ENCODE results near the gene GCN1.
"Not testable (repeated sequence)": the region's sequence is repeated elsewhere in the genome, so short reads cannot be mapped to it uniquely, and the experiment has no call there.

GCN1 gene

GRCh38 chr12:120200364-120200800 is 5.9 kb upstream of the GCN1 start:
- Histone ChIP-seq H2AFZ (peak overlapping the region; percentile 100), H3K4me3 (ENCODE audit: low read depth, low read length) (peak overlapping the region; percentile 67), H3K79me2 (peaks cover 12% of the 10 kb centered on the region), H3K27ac (peak overlapping the region; percentile 85), H3K9me3 (ENCODE audit: control insufficient read depth, low read length) (no peaks in the 10 kb centered on the region), H3K9ac (peak overlapping the region; percentile 64), H3K27me3 (ENCODE audit: control insufficient read depth, insufficient read depth, low read length) (no peaks in the 10 kb centered on the region), H3K4me2 (ENCODE audit: low read length) (peak overlapping the region; percentile 63), H3K36me3 (ENCODE audit: control insufficient read depth, insufficient read depth, low read length) (no peaks in the 10 kb centered on the region), H3K4me1 (peaks cover 12% of the 10 kb centered on the region)
- no peak for TF ChIP-seq CTCF (IDR thresholded peaks at IDR 0.05)

DNA sequence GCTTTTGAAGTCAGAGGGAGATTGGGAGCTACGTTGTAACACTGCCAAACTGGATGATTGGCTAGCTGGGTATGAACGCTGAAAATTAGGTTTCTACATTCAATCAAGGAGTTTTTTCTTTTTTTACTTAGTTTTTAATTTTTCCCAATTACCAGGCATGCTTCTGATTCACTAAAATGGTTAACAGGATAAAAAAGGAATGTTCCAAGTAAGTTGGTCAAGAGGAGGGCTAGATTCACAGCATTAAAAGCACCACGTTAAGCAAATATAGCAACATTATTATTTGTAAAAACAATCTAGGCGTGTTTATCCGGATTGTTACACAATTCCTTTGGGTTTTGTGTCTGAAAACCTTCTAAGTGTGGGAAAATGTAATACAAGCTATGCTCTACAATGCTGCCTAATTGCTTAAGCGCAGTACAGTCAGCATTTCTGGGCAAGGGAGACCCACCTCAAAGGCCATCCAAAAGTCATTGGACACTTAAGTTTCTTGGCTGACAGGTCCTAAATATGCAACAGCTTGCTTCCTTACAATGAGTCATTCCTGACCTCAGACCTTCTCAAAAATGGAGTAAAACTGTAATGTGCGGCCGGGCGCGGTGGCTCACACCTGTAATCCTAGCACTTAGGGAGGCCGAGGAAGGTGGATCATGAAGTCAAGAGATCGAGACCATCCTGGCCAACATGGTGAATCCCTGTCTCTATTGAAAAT is 5.2 kb upstream of the GCN1 start:
- H3K27me3 ChIP-seq (ENCODE audit: control insufficient read depth, insufficient read depth, low read length), result no peaks in the 10 kb centered on the region
- H3K27ac ChIP-seq, result peak overlapping the region; percentile 85
- peak overlapping the region; percentile 67 for H3K4me3 ChIP-seq (ENCODE audit: low read depth, low read length)
- H2AFZ ChIP-seq, result no peak overlapping the region
- peaks cover 18% of the 10 kb centered on the region for H3K4me1 ChIP-seq
- no peaks in the 10 kb centered on the region for H3K9me3 ChIP-seq (ENCODE audit: control insufficient read depth, low read length)
- H3K79me2 ChIP-seq, result peaks cover 17% of the 10 kb centered on the region
- no peaks in the 10 kb centered on the region for H3K36me3 ChIP-seq (ENCODE audit: control insufficient read depth, insufficient read depth, low read length)
- no peak overlapping the region for H3K9ac ChIP-seq
- no peak for TF ChIP-seq CTCF (IDR thresholded peaks at IDR 0.05)
- peak overlapping the region; percentile 63 for H3K4me2 ChIP-seq (ENCODE audit: low read length)

DNA sequence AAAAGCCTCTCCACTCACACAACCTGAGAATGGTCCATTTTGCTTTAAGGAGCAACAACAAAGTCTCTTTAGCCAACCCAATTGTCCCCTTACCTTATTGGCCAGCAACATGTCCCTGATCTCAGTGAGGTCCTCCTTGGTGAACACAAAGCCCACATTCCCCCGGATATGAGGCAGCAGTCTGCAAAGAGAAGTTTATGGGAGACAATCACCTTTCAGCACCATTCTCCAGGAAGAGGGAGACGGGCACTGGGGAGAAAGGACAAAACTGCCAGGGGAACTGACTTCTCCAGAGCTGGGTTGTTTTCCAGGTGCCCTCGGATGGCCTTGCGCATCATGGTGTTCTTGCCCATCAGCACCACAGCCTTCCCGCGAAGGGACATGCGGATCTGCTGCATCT is 4.5 kb upstream of the GCN1 start:
- H3K27ac ChIP-seq, result peak overlapping the region; percentile 6
- no peak overlapping the region for H3K9ac ChIP-seq
- H3K27me3 ChIP-seq (ENCODE audit: control insufficient read depth, insufficient read depth, low read length), result no peaks in the 10 kb centered on the region
- H2AFZ ChIP-seq, result no peak overlapping the region
- H3K79me2 ChIP-seq, result peaks cover 24% of the 10 kb centered on the region
- H3K4me3 ChIP-seq (ENCODE audit: low read depth, low read length), result no peak overlapping the region
- no peak overlapping the region for H3K4me2 ChIP-seq (ENCODE audit: low read length)
- H3K9me3 ChIP-seq (ENCODE audit: control insufficient read depth, low read length), result no peaks in the 10 kb centered on the region
- H3K36me3 ChIP-seq (ENCODE audit: control insufficient read depth, insufficient read depth, low read length), result no peaks in the 10 kb centered on the region
- no peak for TF ChIP-seq CTCF (IDR thresholded peaks at IDR 0.05)
- H3K4me1 ChIP-seq, result peaks cover 18% of the 10 kb centered on the region

- peaks cover 24% of the 10 kb centered on the region for H3K4me1 ChIP-seq
Measured at GRCh38 chr12:120197542-120197887, 3.0 kb upstream of the GCN1 start.

GRCh38 chr12:120196817-120197541 is 2.5 kb upstream of the GCN1 start:
- H3K27ac ChIP-seq; H3K4me3 ChIP-seq (ENCODE audit: low read depth, low read length): not testable (repeated sequence)
- peaks cover 24% of the 10 kb centered on the region for H3K4me1 ChIP-seq

More at GRCh38 chr12:120197542-120197887, 3.0 kb upstream of the GCN1 start:
- Histone ChIP-seq H2AFZ (no peak overlapping the region), H3K27me3 (ENCODE audit: control insufficient read depth, insufficient read depth, low read length) (no peaks in the 10 kb centered on the region), H3K9ac (no peak overlapping the region), H3K36me3 (ENCODE audit: control insufficient read depth, insufficient read depth, low read length) (no peaks in the 10 kb centered on the region), H3K4me3 (ENCODE audit: low read depth, low read length) (no peak overlapping the region), H3K4me2 (ENCODE audit: low read length) (no peak overlapping the region), H3K9me3 (ENCODE audit: control insufficient read depth, low read length) (no peaks in the 10 kb centered on the region), H3K79me2 (peaks cover 35% of the 10 kb centered on the region), H3K27ac (no peak overlapping the region)
- TF ChIP-seq CTCF (IDR thresholded peaks at IDR 0.05), result no peak

More at GRCh38 chr12:120196817-120197541, 2.5 kb upstream of the GCN1 start:
- H3K36me3 ChIP-seq (ENCODE audit: control insufficient read depth, insufficient read depth, low read length); H2AFZ ChIP-seq; H3K4me2 ChIP-seq (ENCODE audit: low read length); H3K27me3 ChIP-seq (ENCODE audit: control insufficient read depth, insufficient read depth, low read length); H3K9ac ChIP-seq; H3K9me3 ChIP-seq (ENCODE audit: control insufficient read depth, low read length): not testable (repeated sequence)
- peaks cover 35% of the 10 kb centered on the region for H3K79me2 ChIP-seq

Data from parathyroid adenoma (tissue), 2 donors.